K562 (cell line): ENCODE data around the gene LTBP1. TPM values are rescaled to one million over a fixed set of nuclear protein-coding genes. Genes with fewer than 3 reads are reported as not detected.

ENCODE experiments used
- ATAC-seq: fragments of 200-7000 bp; cut with Tn5 transposase; 3 replicates; pipeline ENCODE4 v1.9.1; 2020; ENCODE audit warnings: moderate library complexity
- BruUV-seq: library from RNA; stranded (reverse); fragments of 400-500 nt; replicated peaks from 2 replicates; lab custom pipeline; 2021; lab: Mats Ljungman, UMichigan
- CTCF ChIA-PET: fragments of 300-600 bp; formaldehyde crosslinking; extraction: SDS; loops from one replicate; lab custom pipeline; 2021; ENCODE audit warnings: low intra/inter-chr PET ratio; lab: Yijun Ruan, JAX
- POLR2A ChIA-PET: fragments of 300-600, 350-650 bp; sonication (Branson Sonifier 250); formaldehyde crosslinking; extraction: SDS; loops from one replicate; lab custom pipeline; 2021; ENCODE audit warnings: antibody characterized with exemption, inconsistent platforms; lab: Yijun Ruan, JAX
- DNase-seq, 4 experiments: peaks; one replicate each; pipeline versions ENCODE4 v3.0.0 to v3.0.0-alpha.2; 2011 to 2018; ENCODE audit warnings: low spot score in 3 of 4, mixed read lengths in 3 of 4; ENCODE audit errors: extremely low read depth in 1 of 4
- FAIRE-seq: peaks from 2 replicates; lab custom pipeline; 2011; peaks lifted over from hg19 to GRCh38; lab: Jason Lieb, UNC
- H2AFZ ChIP-seq: 2 replicates; pipeline ENCODE4 v1.6.0; 2011; ENCODE audit warnings: low read depth, low read length, control low read depth, inconsistent platforms
- H3K27ac ChIP-seq: fragments of 200-600 bp; 3 replicates; pipeline ENCODE4 v1.8.0; 2011; ENCODE audit warnings: low read depth, mild to moderate bottlenecking, control low read depth, inconsistent platforms, low read length, moderate library complexity, mixed read lengths; ENCODE audit errors: extremely low read depth
- H3K27me3 ChIP-seq, 2 experiments: fragments of 300-600 bp in 1 of 2; 2 replicates in 1 of 2; 3 replicates in 1 of 2; pipeline versions ENCODE4 v1.6.0 to v1.8.0; 2011; ENCODE audit warnings: inconsistent platforms in 2 of 2, low read length in 2 of 2, mild to moderate bottlenecking in 1 of 2, mixed read lengths in 1 of 2, moderate library complexity in 1 of 2; ENCODE audit not compliant: control insufficient read depth in 2 of 2, insufficient read depth in 2 of 2
- H3K36me3 ChIP-seq: fragments of 300-600 bp; 3 replicates; pipeline ENCODE4 v1.8.0; 2011; ENCODE audit warnings: mild to moderate bottlenecking, low read length, inconsistent platforms; ENCODE audit not compliant: control insufficient read depth, insufficient read depth
- H3K4me1 ChIP-seq, 2 experiments: fragments of 200-600 bp in 1 of 2; replicated peaks in 1 of 2; 2 replicates in 1 of 2; 3 replicates in 1 of 2; pipeline versions ENCODE4 v1.5.1 to v1.8.0; 2011; ENCODE audit warnings: inconsistent platforms in 2 of 2, low read length in 2 of 2, mild to moderate bottlenecking in 1 of 2, mixed read lengths in 1 of 2, moderate library complexity in 1 of 2; ENCODE audit not compliant: control insufficient read depth in 2 of 2, insufficient read depth in 2 of 2
- H3K4me2 ChIP-seq: 2 replicates; pipeline ENCODE4 v1.6.1; 2011; ENCODE audit warnings: low read length, control low read depth, inconsistent platforms, mixed read lengths; ENCODE audit not compliant: insufficient read depth
- H3K4me3 ChIP-seq: fragments of 200-600 bp; sonication (generic), shearing (Covaris generic); 2 replicates; pipeline ENCODE4 v1.5.1; 2016; ENCODE audit warnings: control low read depth, inconsistent platforms
- H3K79me2 ChIP-seq: fragments of 200-600 bp; 3 replicates; pipeline ENCODE4 v1.8.0; 2011; ENCODE audit warnings: low read length, inconsistent platforms; ENCODE audit not compliant: control insufficient read depth, insufficient read depth
- H3K9ac ChIP-seq, 2 experiments: 2 replicates each; pipeline versions ENCODE4 v1.6.0 to v1.6.1; 2011; ENCODE audit warnings: low read depth in 2 of 2, low read length in 2 of 2, control low read depth in 1 of 2, inconsistent platforms in 1 of 2, mild to moderate bottlenecking in 1 of 2, mixed read lengths in 1 of 2; ENCODE audit not compliant: insufficient read depth in 1 of 2
- H3K9me1 ChIP-seq: one replicate; pipeline ENCODE4 v1.6.0; 2011; ENCODE audit warnings: inconsistent platforms, mild to moderate bottlenecking, low read length, moderate library complexity; ENCODE audit not compliant: control insufficient read depth, insufficient read depth
- H3K9me3 ChIP-seq: replicated peaks from 2 replicates; pipeline ENCODE4 v1.5.1; 2011; ENCODE audit warnings: low read depth, low read length, inconsistent platforms; ENCODE audit not compliant: control insufficient read depth, insufficient read depth
- H4K20me1 ChIP-seq: replicated peaks from 2 replicates; pipeline ENCODE4 v1.6.1; 2011; ENCODE audit warnings: low read length, inconsistent platforms, mixed read lengths; ENCODE audit not compliant: control insufficient read depth, insufficient read depth
- ARID1B ChIP-seq: fragments of 450-650 bp; IDR thresholded peaks from 2 replicates; pipeline ENCODE4 v1.6.1; 2016; ENCODE audit warnings: antibody characterized with exemption, mild to moderate bottlenecking, inconsistent platforms
- ATF7 ChIP-seq: fragments of 450-650 bp; IDR thresholded peaks from 2 replicates; pipeline ENCODE4 v1.7.1; 2014; ENCODE audit warnings: mild to moderate bottlenecking, moderate library complexity
- CBX3 ChIP-seq, 2 experiments: IDR thresholded peaks; 1 replicate in 1 of 2; 2 replicates in 1 of 2; pipeline ENCODE4 v1.6.1; 2012; ENCODE audit warnings: inconsistent platforms in 2 of 2, low read length in 2 of 2, borderline replicate concordance in 1 of 2, control low read depth in 1 of 2
- CBX5 ChIP-seq: IDR thresholded peaks from 2 replicates; pipeline ENCODE4 v1.6.1; 2014; ENCODE audit warnings: low read depth, borderline replicate concordance
- HOXB6 ChIP-seq: fragments of 250-450 bp; sonication (Bioruptor Pico); IDR thresholded peaks from 2 replicates; pipeline ENCODE4 v1.5.1; 2022; ENCODE audit warnings: mild to moderate bottlenecking, borderline replicate concordance
- MECOM ChIP-seq: fragments of 250-450 bp; sonication (Bioruptor Pico); IDR thresholded peaks from 2 replicates; pipeline ENCODE4 v1.8.0; 2022; ENCODE audit warnings: inconsistent platforms
- NFE2L1 ChIP-seq: fragments of 450-650 bp; IDR thresholded peaks from 2 replicates; pipeline ENCODE4 v1.6.1; 2016; ENCODE audit warnings: missing genetic modification characterization, low read depth, mild to moderate bottlenecking, missing compliant biosample characterization, moderate library complexity, borderline replicate concordance
- PRPF4 ChIP-seq: fragments of 200-400 bp; formaldehyde crosslinking; IDR thresholded peaks from one replicate; pipeline ENCODE4 v1.6.1; 2017; ENCODE audit warnings: low read length, low read depth, mild to moderate bottlenecking; ENCODE audit not compliant: insufficient read depth, poor library complexity, severe bottlenecking
- SIX5 ChIP-seq, 2 experiments: IDR thresholded peaks; 2 replicates each; pipeline ENCODE4 v1.6.1; 2011; ENCODE audit warnings: low read length in 2 of 2, borderline replicate concordance in 1 of 2, low read depth in 1 of 2, mild to moderate bottlenecking in 1 of 2, moderate library complexity in 1 of 2; ENCODE audit not compliant: insufficient read depth in 1 of 2
- TRIM28 ChIP-seq: fragments of 450-650 bp; IDR thresholded peaks from 2 replicates; pipeline ENCODE4 v1.6.1; 2017
- XRCC4 ChIP-seq: IDR thresholded peaks from one replicate; pipeline ENCODE4 v1.6.1; 2011; ENCODE audit not compliant: insufficient read depth, insufficient read length; ENCODE audit errors: extremely low read depth
- ZKSCAN8 ChIP-seq: fragments of 200-800 bp; sonication (Bioruptor generic); IDR thresholded peaks from 2 replicates; pipeline ENCODE4 v1.6.1; 2016; ENCODE audit warnings: missing genetic modification characterization, missing compliant biosample characterization
- ZNF384 ChIP-seq: IDR thresholded peaks from 2 replicates; pipeline ENCODE4 v1.6.1; 2012; ENCODE audit warnings: low read depth, low read length, improper control_type of control experiment
- ZNF639 ChIP-seq, 2 experiments: fragments of 200-800 bp in 1 of 2; sonication (Bioruptor generic) in 1 of 2; sonication (generic) in 1 of 2; formaldehyde crosslinking in 1 of 2; IDR thresholded peaks in 1 of 2; conservative IDR thresholded peaks in 1 of 2; 2 replicates each; pipeline versions ENCODE4 v1.5.0 to v1.6.1; 2016 to 2020; ENCODE audit warnings: missing compliant biosample characterization in 1 of 2, missing genetic modification characterization in 1 of 2, missing genetic modification reagents in 1 of 2
- WGBS: fragments of 100-300 bp; shearing (Covaris generic); methylation state at CpG from one replicate; pipeline ENCODE4 v1.1.6; 2016; ENCODE audit warnings: low coverage, mixed read lengths; ENCODE audit not compliant: insufficient coverage; ENCODE audit errors: missing lambda C conversion rate; 5-methylcytosine and 5-hydroxymethylcytosine counted together
- in situ Hi-C: fragments of 300-500 bp; cut with MboI; formaldehyde crosslinking; loops from 4 replicates; pipeline ENCODE4 v1.15.0; 2018; ENCODE audit warnings: inconsistent platforms, mixed read lengths
- intact Hi-C: fragments of 100-400 bp; cut with micrococcal nuclease; formaldehyde crosslinking; loops from 2 replicates; pipeline ENCODE4 v1.14.2; 2022
- polyA plus RNA-seq, 8 experiments: library from polyadenylated mRNA; depleted of rRNA in 4 of 8; stranded (reverse) in 5 of 8; unstranded in 3 of 8; fragments of >200 nt; fragmentation: Nextera tagmentation in 2 of 8; fragmentation: Illumina TruSeq in 1 of 8; extraction: Ambion mirVana in 2 of 8; extraction: Trizol in 1 of 8; gene quantifications; 2 replicates each; pipeline versions ENCODE4 v1.2.1 to v1.2.3, GENCODE V29; 2011 to 2014; ENCODE audit warnings: inconsistent platforms in 1 of 8, missing spikeins in 1 of 8
- total RNA-seq, 7 experiments: library from RNA; depleted of rRNA in 6 of 7; stranded (reverse); fragments of >200 nt in 6 of 7; fragmentation: Illumina TruSeq in 2 of 7; extraction: Trizol in 2 of 7; gene quantifications; 2 replicates each; pipeline versions ENCODE4 v1.2.1 to v1.2.3, GENCODE V29; 2011 to 2021; ENCODE audit warnings: low replicate concordance in 1 of 7
- TF ChIP-seq, protein P1 (sequence below): fragments of 450-650 bp; IDR thresholded peaks from 2 replicates; pipeline ENCODE4 v1.6.1; 2018; ENCODE audit warnings: mild to moderate bottlenecking, low read depth; ENCODE audit not compliant: partially characterized antibody
- TF ChIP-seq, protein P2 (sequence below): sonication (generic); formaldehyde crosslinking; IDR thresholded peaks from 2 replicates; pipeline ENCODE4 v1.9.0; 2022; ENCODE audit warnings: mild to moderate bottlenecking, missing genetic modification reagents
- TF ChIP-seq, protein P3 (sequence below): fragments of 450-650 bp; formaldehyde crosslinking; IDR thresholded peaks from 2 replicates; pipeline ENCODE4 v1.4.0; 2020; ENCODE audit warnings: mild to moderate bottlenecking, mixed read lengths

Gene LTBP1
- total and polyA plus RNA-seq, 9 of the 15 experiments (the other 6 are each of a cell fraction or from before 2014, with no cell fraction given): 3.6 to 16.4 (median 8.5) TPM

DNA sequence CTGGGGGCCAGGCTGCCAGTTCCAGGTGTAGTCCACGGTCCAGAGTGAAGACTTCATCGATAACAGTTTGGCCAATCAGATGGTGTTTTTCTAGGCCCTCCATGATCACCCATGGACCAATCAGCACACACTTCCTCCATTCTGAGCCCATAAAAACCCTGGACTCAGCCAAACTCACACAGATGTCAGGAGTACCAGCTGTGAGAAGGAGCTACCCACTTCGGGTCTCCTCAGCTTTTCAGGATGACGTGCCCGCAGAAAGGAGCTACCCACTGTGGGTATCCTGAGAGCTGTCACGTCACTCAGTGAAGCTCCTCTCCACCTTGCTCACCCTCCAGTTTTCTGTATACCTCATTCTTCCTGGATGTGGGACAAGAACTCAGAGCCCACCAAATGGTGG lies 319.7 kb downstream of the LTBP1 start:
- Histone ChIP-seq H3K79me2 (no peaks in the 10 kb centered on the region), H3K4me1 (no peaks in the 10 kb centered on the region; a peak in 1 of 5 replicates), H4K20me1 (no peaks in the 10 kb centered on the region), H3K27me3 (no peaks in the 10 kb centered on the region), H3K9me3 (0 out of 2 replicates have a peak, but pooled peaks cover 3% of the 10 kb centered on the region), H3K36me3 (no peaks in the 10 kb centered on the region; the same call in 2 of the 3 replicates), H3K27ac (no peak overlapping the region), H3K9ac (no peak overlapping the region), H3K4me3 (no peak overlapping the region), H3K9me1 (no peaks in the 10 kb centered on the region), H2AFZ (no peak overlapping the region), H3K4me2 (no peak overlapping the region)
- in situ Hi-C loops: no loop called here
- POLR2A ChIA-PET: interaction anchor here (0.6 kb wide), 1 partner anchor 45 kb away, joined by 5 read pairs; no protein-coding TSS in a partner anchor
- intact Hi-C loops: no loop called here
- no TSS peak for BruUV-seq
- ATAC-seq (no peak), DNase-seq (no peak), FAIRE-seq (no peak)
- CTCF ChIA-PET: no interaction called here
- WGBS: 61% methylated on average over 6 of the region's 6 CpGs
- TF ChIP-seq, protein P1, sequence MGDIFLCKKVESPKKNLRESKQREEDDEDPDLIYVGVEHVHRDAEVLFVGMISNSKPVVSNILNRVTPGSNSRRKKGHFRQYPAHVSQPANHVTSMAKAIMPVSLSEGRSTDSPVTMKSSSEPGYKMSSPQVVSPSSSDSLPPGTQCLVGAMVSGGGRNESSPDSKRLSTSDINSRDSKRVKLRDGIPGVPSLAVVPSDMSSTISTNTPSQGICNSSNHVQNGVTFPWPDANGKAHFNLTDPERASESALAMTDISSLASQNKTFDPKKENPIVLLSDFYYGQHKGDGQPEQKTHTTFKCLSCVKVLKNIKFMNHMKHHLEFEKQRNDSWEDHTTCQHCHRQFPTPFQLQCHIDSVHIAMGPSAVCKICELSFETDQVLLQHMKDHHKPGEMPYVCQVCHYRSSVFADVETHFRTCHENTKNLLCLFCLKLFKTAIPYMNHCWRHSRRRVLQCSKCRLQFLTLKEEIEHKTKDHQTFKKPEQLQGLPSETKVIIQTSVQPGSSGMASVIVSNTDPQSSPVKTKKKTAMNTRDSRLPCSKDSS: peak; percentile 92
- no peak for TF ChIP-seq ZNF384
- TF ChIP-seq TRIM28: peak; percentile 77; the same call in 1 of the 2 replicates
- TF ChIP-seq ZKSCAN8 (CRISPR knock-in tag): no peak
- no peak for TF ChIP-seq ATF7
- peak in 1 of 2 experiments; percentile 94; a peak in 1 of 3 replicates for TF ChIP-seq CBX3 (IDR thresholded peaks at IDR 0.05; ENCODE audit: borderline replicate concordance in 1 of 2, low read length in 2 of 2)
- no peak for TF ChIP-seq MECOM (CRISPR knock-in tag)
- no peak for TF ChIP-seq NFE2L1
- no peak for TF ChIP-seq HOXB6 (CRISPR knock-in tag)
- TF ChIP-seq XRCC4: no peak
- TF ChIP-seq ZNF639 (CRISPR knock-in tag; conservative IDR thresholded peaks at IDR 0.05 in 1 of 2, IDR thresholded peaks at IDR 0.05 in 1 of 2): no peak
- TF ChIP-seq CBX5: peak; percentile 87
- no peak for TF ChIP-seq PRPF4
- TF ChIP-seq, protein P2, sequence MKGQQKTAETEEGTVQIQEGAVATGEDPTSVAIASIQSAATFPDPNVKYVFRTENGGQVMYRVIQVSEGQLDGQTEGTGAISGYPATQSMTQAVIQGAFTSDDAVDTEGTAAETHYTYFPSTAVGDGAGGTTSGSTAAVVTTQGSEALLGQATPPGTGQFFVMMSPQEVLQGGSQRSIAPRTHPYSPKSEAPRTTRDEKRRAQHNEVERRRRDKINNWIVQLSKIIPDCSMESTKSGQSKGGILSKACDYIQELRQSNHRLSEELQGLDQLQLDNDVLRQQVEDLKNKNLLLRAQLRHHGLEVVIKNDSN: 0 out of 2 replicates have a peak, but pooled peaks have one; percentile 2
- no peak for TF ChIP-seq SIX5 (IDR thresholded peaks at IDR 0.05; ENCODE audit: borderline replicate concordance in 1 of 2, insufficient read depth in 1 of 2, low read depth in 1 of 2, low read length in 2 of 2)
- TF ChIP-seq, protein P3, sequence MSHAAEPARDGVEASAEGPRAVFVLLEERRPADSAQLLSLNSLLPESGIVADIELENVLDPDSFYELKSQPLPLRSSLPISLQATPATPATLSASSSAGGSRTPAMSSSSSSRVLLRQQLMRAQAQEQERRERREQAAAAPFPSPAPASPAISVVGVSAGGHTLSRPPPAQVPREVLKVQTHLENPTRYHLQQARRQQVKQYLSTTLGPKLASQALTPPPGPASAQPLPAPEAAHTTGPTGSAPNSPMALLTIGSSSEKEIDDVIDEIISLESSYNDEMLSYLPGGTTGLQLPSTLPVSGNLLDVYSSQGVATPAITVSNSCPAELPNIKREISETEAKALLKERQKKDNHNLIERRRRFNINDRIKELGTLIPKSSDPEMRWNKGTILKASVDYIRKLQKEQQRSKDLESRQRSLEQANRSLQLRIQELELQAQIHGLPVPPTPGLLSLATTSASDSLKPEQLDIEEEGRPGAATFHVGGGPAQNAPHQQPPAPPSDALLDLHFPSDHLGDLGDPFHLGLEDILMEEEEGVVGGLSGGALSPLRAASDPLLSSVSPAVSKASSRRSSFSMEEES (CRISPR knock-in tag): no peak
- TF ChIP-seq ARID1B: no peak
